IPS-18a (cell line): ENCODE measurements around the gene ZNF791.
"Not testable (repeated sequence)": the region's sequence is repeated elsewhere in the genome, so short reads cannot be mapped to it uniquely, and the experiment has no call there.

Experiments
- H3K27ac ChIP-seq: one replicate; pipeline ENCODE4 v1.5.1; 2013; ENCODE audit warnings: low read length
- H3K27me3 ChIP-seq: one replicate; pipeline ENCODE4 v1.6.1; 2013; ENCODE audit warnings: mild to moderate bottlenecking, low read length; ENCODE audit not compliant: control insufficient read depth, insufficient read depth
- H3K36me3 ChIP-seq: one replicate; pipeline ENCODE4 v1.6.1; 2013; ENCODE audit warnings: low read depth, low read length; ENCODE audit not compliant: control insufficient read depth
- H3K4me1 ChIP-seq: one replicate; pipeline ENCODE4 v1.6.1; 2013; ENCODE audit warnings: low read depth, low read length; ENCODE audit not compliant: control insufficient read depth
- H3K4me3 ChIP-seq: one replicate; pipeline ENCODE4 v1.5.1; 2013; ENCODE audit warnings: low read length
- H3K9ac ChIP-seq: one replicate; pipeline ENCODE4 v1.6.1; 2013; ENCODE audit warnings: mild to moderate bottlenecking, low read length, moderate library complexity
- H3K9me3 ChIP-seq: one replicate; pipeline ENCODE4 v1.6.1; 2013; ENCODE audit warnings: low read depth, low read length; ENCODE audit not compliant: control insufficient read depth

Gene ZNF791

DNA sequence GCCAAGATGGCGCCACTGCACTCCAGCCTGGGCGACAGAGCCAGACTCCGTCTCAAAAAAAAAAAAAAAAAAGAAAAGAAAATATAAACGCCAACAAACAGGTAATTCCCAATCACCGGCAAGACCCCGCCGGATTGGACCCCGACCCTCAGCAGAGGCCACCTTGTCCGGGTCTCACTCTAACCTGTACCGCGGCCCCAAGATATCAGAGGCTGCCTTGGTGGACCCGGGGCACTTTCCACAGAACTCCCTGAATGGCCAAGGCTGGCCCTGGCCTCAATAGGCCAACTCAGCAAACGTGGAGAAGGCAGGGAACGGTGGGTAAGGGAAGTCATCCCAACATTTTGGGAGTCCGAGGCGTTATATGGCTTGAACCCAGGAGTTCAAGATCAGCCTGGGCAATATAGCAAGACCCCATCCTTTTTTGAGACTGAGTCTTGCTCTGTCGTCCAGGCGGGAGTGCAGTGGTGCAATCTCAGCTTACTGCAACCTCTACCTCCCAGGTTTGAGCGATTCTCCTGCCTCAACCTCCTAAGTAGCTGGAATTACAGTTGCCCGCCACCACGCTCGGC is 28.0 kb downstream of the ZNF791 start:
- Histone ChIP-seq H3K4me1 (no peaks in the 10 kb centered on the region), H3K9ac (no peak overlapping the region), H3K9me3 (no peaks in the 10 kb centered on the region), H3K36me3 (no peaks in the 10 kb centered on the region), H3K4me3 (no peak overlapping the region), H3K27ac (no peak overlapping the region), H3K27me3 (no peaks in the 10 kb centered on the region)

DNA sequence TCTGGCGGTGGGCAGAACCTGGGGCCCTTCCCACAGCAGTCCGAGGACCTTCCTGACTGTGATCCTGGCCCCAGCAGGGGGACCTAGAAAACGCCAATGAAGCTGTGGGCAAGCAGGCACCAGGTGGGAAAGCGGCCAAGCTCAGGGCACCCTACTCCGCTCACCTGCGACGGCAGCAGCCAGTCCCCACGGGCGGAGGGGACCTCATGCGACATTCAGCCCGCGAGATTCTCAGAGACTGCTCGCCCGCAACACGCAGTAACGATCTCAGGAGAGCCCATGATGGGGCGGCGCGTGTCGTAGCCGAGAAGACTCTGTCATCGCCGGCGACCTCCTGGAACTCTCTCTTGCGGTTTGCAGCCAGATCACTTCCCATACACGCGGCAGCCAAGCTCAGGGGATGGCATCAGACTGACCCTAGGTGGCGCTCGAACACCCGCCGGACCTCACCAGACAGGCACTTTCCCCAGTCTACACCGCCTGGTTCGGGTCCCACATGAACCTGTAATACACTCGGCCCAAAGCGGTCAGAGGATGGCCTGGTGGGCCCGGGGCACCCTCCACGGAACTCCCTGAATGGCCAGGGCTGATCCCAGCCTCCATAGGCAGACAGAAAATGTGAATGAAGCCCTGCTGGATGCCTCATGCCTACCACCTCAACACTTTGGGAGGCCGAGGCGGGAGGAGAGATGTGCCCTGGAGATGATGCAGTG is 29.3 kb downstream of the ZNF791 start:
- Histone ChIP-seq H3K27ac (no peak overlapping the region), H3K36me3 (no peaks in the 10 kb centered on the region), H3K4me3 (peak overlapping the region; percentile 52), H3K27me3 (no peaks in the 10 kb centered on the region), H3K4me1 (no peaks in the 10 kb centered on the region), H3K9me3 (no peaks in the 10 kb centered on the region), H3K9ac (no peak overlapping the region)

DNA sequence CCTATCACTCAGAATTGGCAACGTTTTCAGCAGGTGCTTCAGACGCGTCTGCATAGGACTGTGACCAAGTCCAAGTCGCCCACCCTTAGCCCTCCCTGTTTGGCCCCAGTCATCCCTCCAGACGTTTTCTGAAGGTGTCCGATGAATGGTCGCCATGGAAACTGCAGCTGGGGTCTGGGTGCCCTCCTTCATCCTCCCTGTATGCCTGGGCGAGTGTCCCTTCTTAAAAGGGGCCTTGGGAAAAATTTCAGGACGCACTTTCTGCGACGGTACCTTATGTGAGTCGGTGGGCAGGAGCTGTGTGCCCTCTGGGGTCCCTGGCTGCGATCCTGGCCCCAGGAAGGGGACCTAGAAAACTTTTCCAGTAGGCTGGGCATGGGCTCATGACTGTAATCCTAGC is 30.7 kb downstream of the ZNF791 start:
- H3K9me3 ChIP-seq, result no peaks in the 10 kb centered on the region
- no peak overlapping the region for H3K4me3 ChIP-seq
- no peak overlapping the region for H3K27ac ChIP-seq
- no peaks in the 10 kb centered on the region for H3K4me1 ChIP-seq
- no peaks in the 10 kb centered on the region for H3K36me3 ChIP-seq
- no peaks in the 10 kb centered on the region for H3K27me3 ChIP-seq
- no peak overlapping the region for H3K9ac ChIP-seq

DNA sequence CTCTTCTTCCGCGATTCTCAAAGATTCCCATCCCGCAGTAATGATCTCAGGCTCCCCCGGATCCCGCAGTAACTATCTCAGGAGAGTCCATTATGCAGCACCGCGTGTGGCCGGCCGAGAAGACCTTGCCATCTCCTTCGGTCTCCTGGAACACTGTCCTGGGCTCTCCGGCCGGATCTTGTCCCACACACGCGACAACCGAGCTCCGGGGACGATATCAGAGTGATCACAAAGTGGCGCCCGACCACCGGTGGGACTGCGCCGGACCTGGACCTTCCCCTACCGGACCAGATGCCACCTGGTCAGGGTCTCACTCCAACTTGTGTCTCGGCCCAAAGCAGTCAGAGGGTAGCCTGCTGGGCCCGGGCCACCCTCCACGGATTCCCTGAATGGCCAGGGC is 31.8 kb downstream of the ZNF791 start:
- no peaks in the 10 kb centered on the region for H3K4me1 ChIP-seq
- no peaks in the 10 kb centered on the region for H3K36me3 ChIP-seq
- no peaks in the 10 kb centered on the region for H3K27me3 ChIP-seq
- no peak overlapping the region for H3K4me3 ChIP-seq
- H3K9ac ChIP-seq, result no peak overlapping the region
- no peak overlapping the region for H3K27ac ChIP-seq
- H3K9me3 ChIP-seq, result no peaks in the 10 kb centered on the region

DNA sequence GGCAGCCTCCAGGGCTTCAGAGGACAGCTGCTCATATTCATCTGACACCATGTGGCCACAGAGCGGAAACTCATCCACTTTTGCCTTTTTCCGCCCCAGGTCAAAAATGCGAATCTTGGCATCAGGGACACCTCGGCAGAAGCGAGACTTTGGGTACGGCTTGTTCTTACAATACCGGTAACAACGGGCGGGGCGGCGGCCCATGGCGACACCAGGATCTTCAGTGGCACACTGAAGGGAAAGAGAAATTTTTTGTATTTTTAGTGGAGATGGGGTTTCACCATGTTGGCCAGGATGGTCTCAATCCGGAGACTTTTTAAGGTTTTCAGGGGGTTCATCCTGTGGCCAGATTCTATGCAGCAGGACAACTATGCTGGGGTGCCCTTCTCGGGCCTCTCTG is 33.0 kb downstream of the ZNF791 start:
- H3K27ac ChIP-seq, H3K36me3 ChIP-seq, H3K27me3 ChIP-seq, H3K4me1 ChIP-seq, H3K4me3 ChIP-seq, H3K9me3 ChIP-seq, H3K9ac ChIP-seq: not testable (repeated sequence)

DNA sequence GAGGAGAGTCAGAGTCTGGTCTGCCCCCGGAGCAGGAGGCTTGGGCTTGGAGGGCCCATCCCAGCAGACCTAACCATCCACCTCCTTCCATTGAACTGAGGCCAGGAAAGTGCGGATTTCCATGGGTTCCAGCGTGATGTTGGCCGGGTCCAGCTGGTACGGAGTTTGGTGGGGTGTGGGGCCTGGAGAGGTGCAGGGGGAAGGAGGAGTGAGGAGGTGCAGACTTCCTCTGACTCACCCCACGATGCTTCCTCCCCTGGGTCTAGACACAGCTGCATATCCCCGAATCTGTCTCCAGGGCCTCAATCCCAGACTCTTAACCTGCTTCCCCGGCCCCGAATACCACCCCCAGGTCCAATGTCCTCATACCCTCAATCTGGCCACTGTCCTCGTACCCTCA is 35.8 kb downstream of the ZNF791 start:
- H3K36me3 ChIP-seq, result no peaks in the 10 kb centered on the region

DNA sequence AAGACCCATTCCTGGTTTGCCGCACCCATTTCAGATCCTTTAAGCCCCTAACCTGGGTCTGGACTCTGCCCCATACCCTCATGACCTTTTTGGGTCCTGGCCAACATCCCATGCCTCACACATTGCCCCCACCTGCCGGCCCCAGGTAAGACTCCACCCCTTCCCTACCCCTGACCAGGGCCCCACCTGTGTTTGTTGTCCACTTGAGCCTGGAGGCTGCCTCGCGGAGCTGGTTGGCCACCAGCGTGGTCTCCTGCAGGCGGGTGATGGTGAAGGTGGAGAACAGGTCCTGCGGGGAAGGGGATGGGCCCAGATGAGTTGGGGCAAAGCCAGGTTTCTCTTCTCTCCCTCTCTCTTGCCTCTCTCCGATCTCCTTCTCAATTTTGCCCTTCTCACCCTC is 36.3 kb downstream of the ZNF791 start:
- no peak overlapping the region for H3K27ac ChIP-seq
- no peaks in the 10 kb centered on the region for H3K36me3 ChIP-seq
- H3K4me1 ChIP-seq, result no peaks in the 10 kb centered on the region
- H3K4me3 ChIP-seq, result no peak overlapping the region
- H3K27me3 ChIP-seq, result no peaks in the 10 kb centered on the region
- H3K9me3 ChIP-seq, result no peaks in the 10 kb centered on the region
- no peak overlapping the region for H3K9ac ChIP-seq

More for the DNA sequence above, 35.8 kb downstream of the ZNF791 start:
- Histone ChIP-seq H3K27me3 (no peaks in the 10 kb centered on the region), H3K4me3 (no peak overlapping the region), H3K4me1 (no peaks in the 10 kb centered on the region), H3K9ac (no peak overlapping the region), H3K9me3 (no peaks in the 10 kb centered on the region), H3K27ac (no peak overlapping the region)

DNA sequence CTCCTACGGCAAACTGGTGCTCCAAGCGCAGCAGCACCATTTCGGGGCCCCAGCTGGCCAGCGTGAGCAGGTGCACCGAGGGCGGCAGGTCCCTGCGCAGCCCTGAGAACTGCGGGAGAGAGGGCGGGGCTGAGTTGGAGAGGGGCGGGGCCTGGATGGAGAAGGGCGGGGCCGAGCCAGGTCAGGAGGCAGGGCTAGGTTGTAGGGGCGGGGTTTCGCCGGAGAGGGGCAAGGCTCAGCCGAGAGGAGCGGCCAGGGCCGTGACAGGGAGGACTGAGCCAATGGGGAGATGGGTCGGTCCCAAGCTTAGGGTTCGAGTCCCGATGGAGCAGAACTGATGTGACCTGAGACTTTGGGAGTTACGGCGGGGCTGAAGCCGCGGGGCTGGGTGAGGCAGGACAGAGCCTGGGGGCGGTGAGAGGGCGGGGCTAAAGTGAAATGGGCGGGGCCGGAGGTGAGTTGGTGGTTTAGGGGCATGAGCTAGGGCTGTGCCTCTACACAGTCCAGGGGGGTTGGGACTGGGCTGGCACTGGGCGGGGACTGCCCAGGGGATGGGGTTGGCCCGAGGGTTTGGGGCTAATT is 36.9 kb downstream of the ZNF791 start:
- no peak overlapping the region for H3K9ac ChIP-seq
- H3K36me3 ChIP-seq, result no peaks in the 10 kb centered on the region
- H3K9me3 ChIP-seq, result no peaks in the 10 kb centered on the region
- H3K27ac ChIP-seq, result no peak overlapping the region
- peak overlapping the region; percentile 42 for H3K4me3 ChIP-seq
- H3K27me3 ChIP-seq, result no peaks in the 10 kb centered on the region
- H3K4me1 ChIP-seq, result no peaks in the 10 kb centered on the region

DNA sequence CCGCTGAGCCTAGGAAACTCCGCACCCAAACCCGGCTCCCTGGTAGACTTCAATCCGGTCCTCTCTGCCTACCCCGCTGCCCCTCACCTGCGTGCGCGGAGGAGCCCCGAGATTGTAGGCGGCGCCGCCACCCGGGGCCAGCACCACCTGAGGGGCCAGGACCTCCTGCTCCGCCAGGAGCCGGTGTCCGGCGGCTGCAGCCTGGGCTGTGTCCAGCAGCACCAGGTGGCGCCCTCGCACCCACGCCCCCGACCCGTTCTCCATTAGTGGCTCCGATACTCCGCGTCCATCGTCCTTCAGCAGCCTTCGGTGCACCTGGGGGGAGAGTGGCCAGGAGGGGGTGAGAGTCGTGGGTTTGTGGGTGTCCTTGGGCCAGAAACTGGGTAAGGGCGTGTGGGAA is 37.4 kb downstream of the ZNF791 start:
- no peaks in the 10 kb centered on the region for H3K27me3 ChIP-seq
- H3K4me3 ChIP-seq, result peak overlapping the region; percentile 42
- no peak overlapping the region for H3K27ac ChIP-seq
- no peaks in the 10 kb centered on the region for H3K36me3 ChIP-seq
- no peaks in the 10 kb centered on the region for H3K4me1 ChIP-seq
- no peak overlapping the region for H3K9ac ChIP-seq
- no peaks in the 10 kb centered on the region for H3K9me3 ChIP-seq

DNA sequence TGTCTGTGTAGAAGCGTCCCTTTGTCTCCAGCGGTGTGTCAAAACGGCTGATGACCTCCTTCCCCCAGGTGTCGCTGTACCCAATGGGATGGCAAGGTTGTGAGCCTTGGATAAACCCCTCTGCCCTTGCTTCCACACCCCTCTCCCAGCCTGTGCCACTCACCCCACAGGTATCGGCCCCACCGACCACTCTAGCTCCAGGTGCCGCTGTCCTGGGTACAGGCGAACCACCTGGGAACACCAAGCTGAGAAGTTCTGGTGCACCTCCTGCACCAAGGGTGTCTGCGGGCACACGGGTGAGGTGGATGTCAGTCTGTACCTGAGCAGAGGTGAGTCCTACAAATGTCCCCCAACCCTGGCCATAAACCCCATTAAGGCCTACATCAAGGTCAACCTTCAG is 39.2 kb downstream of the ZNF791 start:
- Histone ChIP-seq H3K4me1 (no peaks in the 10 kb centered on the region), H3K4me3 (no peak overlapping the region), H3K9me3 (no peaks in the 10 kb centered on the region), H3K9ac (no peak overlapping the region), H3K27me3 (no peaks in the 10 kb centered on the region), H3K27ac (no peak overlapping the region), H3K36me3 (no peaks in the 10 kb centered on the region)

DNA sequence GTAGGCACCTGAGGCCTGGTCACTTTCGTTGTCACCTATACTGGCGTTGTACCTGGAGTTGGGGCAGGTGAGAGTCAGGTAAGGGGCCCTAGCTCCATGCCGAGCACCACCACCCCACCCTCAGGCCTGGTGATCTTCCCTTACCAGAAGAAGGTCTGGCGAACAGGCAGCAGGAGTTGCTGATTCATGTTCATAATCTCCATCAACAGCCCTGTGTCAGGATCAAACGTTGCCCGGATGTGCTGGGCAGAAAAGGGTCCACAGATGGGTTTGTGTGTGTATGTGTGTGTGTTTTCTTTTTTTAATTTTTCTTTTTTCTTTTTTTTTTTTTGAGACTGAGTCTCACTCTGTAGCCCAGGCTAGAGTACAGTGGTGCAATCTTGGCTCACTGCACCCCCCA is 41.5 kb downstream of the ZNF791 start:
- H3K4me1 ChIP-seq, result no peaks in the 10 kb centered on the region
- no peaks in the 10 kb centered on the region for H3K9me3 ChIP-seq
- H3K9ac ChIP-seq, result no peak overlapping the region
- no peaks in the 10 kb centered on the region for H3K36me3 ChIP-seq
- H3K27me3 ChIP-seq, result no peaks in the 10 kb centered on the region
- H3K4me3 ChIP-seq, result no peak overlapping the region
- H3K27ac ChIP-seq, result no peak overlapping the region

DNA sequence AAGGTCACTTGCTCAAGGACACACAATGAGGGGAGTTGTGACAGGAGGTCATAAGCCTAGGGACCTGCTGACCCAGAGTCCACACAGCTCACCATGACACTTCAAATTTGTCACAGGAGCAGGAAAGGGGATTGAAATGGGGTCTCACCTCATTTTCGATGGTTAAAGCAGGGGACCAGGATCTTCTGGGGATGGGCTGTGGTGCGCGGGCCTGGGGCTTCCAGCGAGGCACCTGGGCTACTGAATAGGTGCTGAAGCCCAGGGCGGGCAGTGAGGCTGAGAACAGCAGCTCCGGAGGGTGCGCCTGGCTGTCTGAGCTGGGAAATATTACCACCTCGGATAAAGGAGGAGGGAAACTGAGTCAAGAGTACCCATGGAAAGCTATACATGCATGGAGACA is 44.8 kb downstream of the ZNF791 start:
- Histone ChIP-seq H3K9me3 (no peaks in the 10 kb centered on the region), H3K9ac (no peak overlapping the region), H3K4me3 (no peak overlapping the region), H3K27ac (no peak overlapping the region), H3K36me3 (peaks cover 3% of the 10 kb centered on the region), H3K4me1 (no peaks in the 10 kb centered on the region), H3K27me3 (no peaks in the 10 kb centered on the region)
